ENCODE results near the gene ATP8A1. TPM values are rescaled to one million over a fixed set of nuclear protein-coding genes. Genes with fewer than 3 reads are reported as not detected.
A peak's percentile ranks its signal among the peaks of the same experiment; 100 is the strongest.
"Not testable (repeated sequence)": the region's sequence is repeated elsewhere in the genome, so short reads cannot be mapped to it uniquely, and the experiment has no call there.

The ATP8A1 gene
- total and polyA plus RNA-seq, 9 donors = 5.0 to 10.4 (median 8.6) TPM

DNA sequence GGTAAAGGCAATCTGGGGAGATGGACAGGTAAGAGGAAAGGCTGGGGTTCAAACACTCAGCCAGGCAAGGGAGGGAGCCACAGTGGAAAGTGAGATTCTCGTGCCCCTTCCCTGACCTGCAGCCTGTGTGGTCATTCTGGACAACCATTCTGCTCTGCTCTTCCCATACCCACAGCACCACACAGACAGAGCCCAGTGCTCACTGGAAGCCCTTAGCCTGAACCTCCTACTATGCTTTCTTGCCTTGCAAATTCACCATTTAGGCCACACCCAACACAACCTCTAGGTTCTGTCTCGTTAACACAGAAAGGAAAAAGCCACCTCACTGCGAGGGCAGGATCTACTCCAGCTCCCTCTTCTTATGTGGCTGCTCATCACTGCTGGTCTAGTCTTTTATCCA, 166.9 kb downstream of the ATP8A1 start:
- no peak overlapping the region for H3K27ac ChIP-seq (ENCODE audit: low read length)
- H3K4me1 ChIP-seq (ENCODE audit: control insufficient read depth, insufficient read depth, low read length) = no peaks in the 10 kb centered on the region
- H3K36me3 ChIP-seq (ENCODE audit: control insufficient read depth, insufficient read depth, low read length) = no peaks in the 10 kb centered on the region
- WGBS (ENCODE audit: insufficient coverage) = 88% methylated on average over 2 of the region's 3 CpGs
- H3K27me3 ChIP-seq (ENCODE audit: control insufficient read depth, insufficient read depth, low read length) = no peaks in the 10 kb centered on the region
- DNase-seq = no peak
- H3K4me3 ChIP-seq (ENCODE audit: low read length) = no peak overlapping the region
- no peaks in the 10 kb centered on the region for H3K9me3 ChIP-seq (replicated peaks; ENCODE audit: control insufficient read depth, low read depth, low read length)

DNA sequence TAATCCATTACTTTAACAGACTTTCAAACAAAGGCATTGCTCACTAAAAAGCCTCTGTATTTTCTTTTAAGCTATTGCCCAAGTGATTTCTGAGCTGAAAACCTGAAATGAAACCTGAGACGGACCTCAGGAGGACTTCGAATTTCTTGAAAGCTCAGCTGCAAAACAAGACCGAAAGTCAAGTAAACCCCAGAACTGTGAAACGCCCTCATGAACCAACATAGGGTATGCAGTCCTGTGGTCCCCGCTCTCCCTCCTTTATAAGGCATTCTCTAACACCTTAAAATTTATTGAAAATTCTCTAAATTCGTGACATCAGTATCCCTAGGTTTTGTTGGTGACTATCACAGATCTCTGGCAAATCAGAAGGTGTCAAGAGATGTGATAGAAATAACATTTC, 167.8 kb downstream of the ATP8A1 start:
- no peaks in the 10 kb centered on the region for H3K4me1 ChIP-seq (ENCODE audit: control insufficient read depth, insufficient read depth, low read length)
- H3K4me3 ChIP-seq (ENCODE audit: low read length) = no peak overlapping the region
- no peak overlapping the region for H3K27ac ChIP-seq (ENCODE audit: low read length)
- H3K36me3 ChIP-seq (ENCODE audit: control insufficient read depth, insufficient read depth, low read length) = no peaks in the 10 kb centered on the region
- no peak for DNase-seq
- no peaks in the 10 kb centered on the region for H3K27me3 ChIP-seq (ENCODE audit: control insufficient read depth, insufficient read depth, low read length)
- WGBS (ENCODE audit: insufficient coverage) = 67% methylated on average over 3 of the region's 6 CpGs
- no peaks in the 10 kb centered on the region for H3K9me3 ChIP-seq (replicated peaks; ENCODE audit: control insufficient read depth, low read depth, low read length)

DNA sequence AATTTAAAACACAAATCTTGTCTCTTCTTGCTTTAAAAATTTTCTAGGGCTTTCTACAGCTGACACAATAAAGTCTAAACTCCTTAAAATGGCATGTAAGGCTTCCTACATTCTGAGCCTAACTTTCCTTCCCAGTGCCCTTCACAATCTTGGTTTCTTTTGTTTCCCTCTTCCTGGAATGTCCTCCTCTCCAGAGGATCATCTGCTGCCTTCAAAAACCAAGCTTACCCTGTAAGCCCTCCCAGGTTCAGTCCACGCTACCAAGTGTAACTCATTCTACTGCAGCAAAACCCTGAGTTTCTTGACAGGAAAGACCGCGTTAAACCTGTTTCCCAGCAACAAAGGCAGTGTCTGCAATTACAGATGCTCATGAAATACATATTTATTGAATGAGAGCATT, 168.4 kb downstream of the ATP8A1 start:
- Histone ChIP-seq H3K27ac (ENCODE audit: low read length) (no peak overlapping the region), H3K4me3 (ENCODE audit: low read length) (no peak overlapping the region), H3K36me3 (ENCODE audit: control insufficient read depth, insufficient read depth, low read length) (no peaks in the 10 kb centered on the region), H3K4me1 (ENCODE audit: control insufficient read depth, insufficient read depth, low read length) (no peaks in the 10 kb centered on the region), H3K27me3 (ENCODE audit: control insufficient read depth, insufficient read depth, low read length) (no peaks in the 10 kb centered on the region), H3K9me3 (replicated peaks; ENCODE audit: control insufficient read depth, low read depth, low read length) (no peaks in the 10 kb centered on the region)
- no CpG with 5 or more reads among the region's 3 CpGs for WGBS (ENCODE audit: insufficient coverage)
- no peak for DNase-seq

DNA sequence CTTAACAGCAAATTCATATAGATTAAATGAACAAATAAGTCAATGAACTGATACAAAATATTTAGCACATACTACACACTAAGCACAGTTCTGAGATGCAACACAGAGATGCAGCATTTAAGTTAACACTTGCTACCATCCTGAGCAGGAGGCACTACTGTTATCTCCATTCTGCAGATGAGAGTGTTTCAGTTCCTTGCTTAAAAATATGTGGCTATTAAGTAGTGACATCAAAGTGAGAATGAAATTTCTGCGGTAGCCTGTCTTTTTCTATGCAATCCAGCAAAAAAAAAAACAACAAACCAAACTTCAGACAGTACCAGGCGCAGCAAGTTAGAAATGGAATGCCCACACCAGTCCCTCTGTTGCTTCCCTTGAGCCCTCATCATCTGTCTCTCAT, 168.8 kb downstream of the ATP8A1 start:
- Histone ChIP-seq H3K27ac (ENCODE audit: low read length) (no peak overlapping the region), H3K36me3 (ENCODE audit: control insufficient read depth, insufficient read depth, low read length) (no peaks in the 10 kb centered on the region), H3K27me3 (ENCODE audit: control insufficient read depth, insufficient read depth, low read length) (no peaks in the 10 kb centered on the region), H3K4me3 (ENCODE audit: low read length) (no peak overlapping the region), H3K9me3 (replicated peaks; ENCODE audit: control insufficient read depth, low read depth, low read length) (no peaks in the 10 kb centered on the region), H3K4me1 (ENCODE audit: control insufficient read depth, insufficient read depth, low read length) (no peaks in the 10 kb centered on the region)
- no peak for DNase-seq
- WGBS (ENCODE audit: insufficient coverage) = 100% methylated on average over 1 of the region's 2 CpGs

DNA sequence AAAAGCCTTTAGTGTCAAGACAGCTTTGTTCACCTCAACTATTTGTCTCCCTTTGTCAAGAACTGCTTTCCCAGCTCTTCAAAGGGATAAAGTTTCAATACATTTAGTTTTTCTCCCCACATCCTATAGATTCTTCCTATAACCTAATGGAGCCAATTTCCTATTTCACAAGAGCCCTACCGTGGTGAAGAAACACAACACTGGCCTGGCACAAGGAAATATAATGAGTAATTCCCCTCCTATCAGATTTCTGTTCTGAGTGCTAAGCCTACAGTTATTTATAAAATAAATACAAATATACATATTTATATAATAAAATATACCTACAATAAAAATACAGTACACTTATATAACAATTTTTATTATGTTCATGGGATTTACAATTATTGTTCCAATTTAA, 169.7 kb downstream of the ATP8A1 start:
- Histone ChIP-seq H3K4me1 (ENCODE audit: control insufficient read depth, insufficient read depth, low read length) (no peaks in the 10 kb centered on the region), H3K9me3 (replicated peaks; ENCODE audit: control insufficient read depth, low read depth, low read length) (no peaks in the 10 kb centered on the region), H3K27ac (ENCODE audit: low read length) (no peak overlapping the region), H3K27me3 (ENCODE audit: control insufficient read depth, insufficient read depth, low read length) (no peaks in the 10 kb centered on the region), H3K36me3 (ENCODE audit: control insufficient read depth, insufficient read depth, low read length) (no peaks in the 10 kb centered on the region), H3K4me3 (ENCODE audit: low read length) (no peak overlapping the region)
- WGBS (ENCODE audit: insufficient coverage) = no CpG with 5 or more reads among the region's 1 CpG
- no peak for DNase-seq

DNA sequence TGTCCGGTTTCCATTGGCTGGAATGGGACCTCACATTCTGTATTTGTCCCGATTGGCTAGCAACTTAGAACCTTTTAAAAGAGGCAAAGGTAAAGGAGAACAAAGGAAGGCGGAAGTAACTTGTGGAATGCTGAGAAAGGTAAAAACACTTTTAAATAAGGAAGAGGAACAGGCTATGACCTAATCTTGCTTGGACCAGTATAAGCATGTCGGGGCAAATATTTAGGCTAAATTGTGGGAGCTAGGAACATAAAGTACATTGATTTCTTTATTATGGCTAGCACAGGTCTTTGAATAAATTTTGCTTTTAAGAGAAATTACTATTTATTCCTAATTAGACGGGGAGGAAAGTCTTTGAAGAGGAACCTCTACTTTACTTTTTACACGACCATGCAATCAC, 170.7 kb downstream of the ATP8A1 start:
- no CpG with 5 or more reads among the region's 6 CpGs for WGBS (ENCODE audit: insufficient coverage)
- H3K9me3 ChIP-seq (replicated peaks; ENCODE audit: control insufficient read depth, low read depth, low read length); H3K27me3 ChIP-seq (ENCODE audit: control insufficient read depth, insufficient read depth, low read length); H3K4me1 ChIP-seq (ENCODE audit: control insufficient read depth, insufficient read depth, low read length); DNase-seq; H3K4me3 ChIP-seq (ENCODE audit: low read length); H3K36me3 ChIP-seq (ENCODE audit: control insufficient read depth, insufficient read depth, low read length); H3K27ac ChIP-seq (ENCODE audit: low read length): not testable (repeated sequence)

DNA sequence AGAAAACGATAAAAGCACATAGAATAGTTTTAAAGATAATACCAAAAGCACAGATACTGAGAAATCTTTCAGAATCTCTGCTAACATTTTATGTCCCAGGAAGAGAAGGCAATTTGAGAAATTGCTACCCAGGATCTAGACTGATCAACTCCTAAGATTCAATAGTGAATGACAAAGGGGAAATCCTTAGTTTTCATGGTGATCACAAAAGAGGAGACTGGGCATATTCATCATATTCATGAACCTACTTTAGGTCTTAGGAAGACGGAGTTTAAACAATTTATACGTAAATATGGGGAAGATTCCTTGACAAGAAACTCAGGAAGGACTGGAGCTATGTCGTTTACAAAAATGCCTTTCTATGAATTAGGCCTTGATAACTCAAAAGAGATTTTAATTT, 172.3 kb downstream of the ATP8A1 start:
- Histone ChIP-seq H3K27ac (ENCODE audit: low read length) (no peak overlapping the region), H3K4me1 (ENCODE audit: control insufficient read depth, insufficient read depth, low read length) (peaks cover 2% of the 10 kb centered on the region), H3K4me3 (ENCODE audit: low read length) (no peak overlapping the region), H3K9me3 (replicated peaks; ENCODE audit: control insufficient read depth, low read depth, low read length) (no peaks in the 10 kb centered on the region), H3K27me3 (ENCODE audit: control insufficient read depth, insufficient read depth, low read length) (no peaks in the 10 kb centered on the region), H3K36me3 (ENCODE audit: control insufficient read depth, insufficient read depth, low read length) (no peaks in the 10 kb centered on the region)
- WGBS (ENCODE audit: insufficient coverage) = no CpG with 5 or more reads among the region's 4 CpGs
- DNase-seq = no peak

DNA sequence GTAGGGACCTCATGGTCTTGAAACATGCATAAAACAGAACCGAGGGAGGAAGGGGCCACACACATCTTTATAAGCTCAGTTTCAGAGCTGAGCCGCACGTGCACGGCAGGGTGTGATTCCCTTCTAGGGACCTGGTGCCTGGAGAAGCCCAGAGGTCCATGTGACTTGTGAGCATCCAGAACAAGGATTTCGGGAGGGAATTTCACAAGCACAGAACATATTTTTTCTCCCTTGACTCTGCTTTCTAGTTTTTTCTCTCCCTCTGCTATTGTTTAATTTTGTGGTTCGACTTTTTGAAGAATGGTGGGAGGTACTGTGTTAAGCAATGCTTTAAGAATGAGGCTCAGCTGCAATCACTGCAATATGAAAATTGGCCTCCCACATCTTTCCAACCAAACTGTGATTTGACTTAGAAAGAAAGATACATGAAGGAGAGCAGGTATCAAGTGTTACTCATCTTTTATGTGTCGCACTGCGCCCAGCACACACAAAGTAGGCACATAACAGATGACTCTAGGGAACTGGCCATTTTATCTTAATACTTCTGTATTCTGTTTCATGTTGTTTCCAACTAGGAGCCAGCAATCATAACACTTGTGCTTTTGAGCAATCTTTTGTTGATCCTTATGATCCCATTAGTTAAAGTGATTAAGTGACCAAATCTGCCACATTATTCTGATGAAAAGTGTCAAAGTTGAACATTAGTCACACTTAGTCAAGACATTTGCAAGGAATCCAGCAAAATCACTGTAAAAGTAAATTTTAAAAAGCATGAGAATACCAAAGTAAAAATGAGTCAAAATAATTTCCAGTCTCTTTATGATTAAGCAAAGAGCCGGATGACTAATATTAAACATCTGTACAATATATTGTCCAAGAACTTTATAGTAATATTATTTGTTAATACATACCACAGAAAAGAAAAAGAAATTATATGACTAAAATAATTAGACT, 173.2 kb downstream of the ATP8A1 start:
- Histone ChIP-seq H3K27ac (ENCODE audit: low read length) (peak overlapping the region; percentile 76), H3K9me3 (replicated peaks; ENCODE audit: control insufficient read depth, low read depth, low read length) (no peaks in the 10 kb centered on the region), H3K4me3 (ENCODE audit: low read length) (no peak overlapping the region), H3K4me1 (ENCODE audit: control insufficient read depth, insufficient read depth, low read length) (peaks cover 2% of the 10 kb centered on the region), H3K36me3 (ENCODE audit: control insufficient read depth, insufficient read depth, low read length) (no peaks in the 10 kb centered on the region), H3K27me3 (ENCODE audit: control insufficient read depth, insufficient read depth, low read length) (no peaks in the 10 kb centered on the region)
- 54% methylated on average over 2 of the region's 9 CpGs for WGBS (ENCODE audit: insufficient coverage)
- DNase-seq = peak; percentile 96

DNA sequence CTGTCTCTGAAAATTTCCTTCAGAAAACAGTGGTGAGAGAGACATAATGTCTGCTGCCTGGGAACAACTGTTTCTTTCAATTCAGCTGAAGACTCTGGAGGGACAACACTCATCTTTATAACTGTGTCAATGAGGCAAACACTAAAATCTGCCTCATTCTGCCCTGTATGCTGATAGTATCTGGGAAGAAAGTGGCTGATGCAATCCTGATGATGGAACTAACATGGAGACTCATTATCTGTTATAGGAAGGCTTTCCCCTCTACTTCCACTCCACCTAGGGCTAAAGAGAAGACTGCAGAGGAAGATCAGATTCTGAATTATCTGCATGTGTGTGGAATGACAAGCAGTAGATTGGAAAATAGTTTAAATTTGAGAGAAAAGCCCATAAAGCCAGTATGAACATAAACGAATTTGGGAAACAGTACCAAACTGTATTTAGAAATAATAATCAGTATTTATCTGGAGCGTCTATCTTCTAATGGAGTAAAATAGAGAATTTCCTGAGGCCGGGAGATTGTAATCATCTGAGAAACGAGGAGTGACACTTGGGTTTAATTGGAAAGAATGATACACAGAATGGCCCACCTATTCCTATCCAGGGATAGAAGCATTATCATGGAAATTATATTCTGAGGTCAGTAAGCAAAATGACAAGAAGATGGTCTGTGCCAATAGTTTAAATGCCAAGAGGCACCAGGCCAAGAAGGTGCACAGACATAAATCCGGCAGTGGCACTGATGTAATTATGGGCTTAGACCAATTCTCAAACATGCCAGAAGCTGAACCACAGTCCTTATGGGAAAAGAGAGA, 174.2 kb downstream of the ATP8A1 start:
- H3K27ac ChIP-seq (ENCODE audit: low read length) = peak overlapping the region; percentile 76
- DNase-seq = peak; percentile 39
- no CpG with 5 or more reads among the region's 5 CpGs for WGBS (ENCODE audit: insufficient coverage)

DNA sequence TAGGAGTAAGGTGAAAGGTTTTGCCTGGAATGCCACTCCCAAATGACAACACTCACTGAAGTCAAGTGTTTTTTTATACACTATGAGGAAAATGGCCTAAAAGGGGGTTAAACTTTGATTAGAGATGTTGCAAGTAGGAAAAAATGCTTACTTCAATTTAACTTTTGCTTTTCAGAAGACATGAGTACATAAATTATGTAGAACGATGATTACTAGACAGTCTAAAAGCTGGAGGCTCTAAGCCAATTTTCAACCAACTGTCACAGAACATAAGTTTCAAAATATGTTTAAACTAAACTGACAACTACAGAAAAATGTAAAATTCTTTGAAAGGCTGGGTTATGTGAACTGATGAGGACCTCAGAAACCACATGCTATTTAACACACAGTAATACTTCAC, 176.2 kb downstream of the ATP8A1 start:
- H3K9me3 ChIP-seq (replicated peaks; ENCODE audit: control insufficient read depth, low read depth, low read length) = no peaks in the 10 kb centered on the region
- no peaks in the 10 kb centered on the region for H3K27me3 ChIP-seq (ENCODE audit: control insufficient read depth, insufficient read depth, low read length)
- no peaks in the 10 kb centered on the region for H3K36me3 ChIP-seq (ENCODE audit: control insufficient read depth, insufficient read depth, low read length)
- peaks cover 2% of the 10 kb centered on the region for H3K4me1 ChIP-seq (ENCODE audit: control insufficient read depth, insufficient read depth, low read length)
- no CpG with 5 or more reads among the region's 1 CpG for WGBS (ENCODE audit: insufficient coverage)
- DNase-seq = peak; percentile 61
- H3K4me3 ChIP-seq (ENCODE audit: low read length) = no peak overlapping the region
- H3K27ac ChIP-seq (ENCODE audit: low read length) = no peak overlapping the region

More for the DNA sequence above, 174.2 kb downstream of the ATP8A1 start:
- Histone ChIP-seq H3K36me3 (ENCODE audit: control insufficient read depth, insufficient read depth, low read length) (no peaks in the 10 kb centered on the region), H3K27me3 (ENCODE audit: control insufficient read depth, insufficient read depth, low read length) (no peaks in the 10 kb centered on the region), H3K4me1 (ENCODE audit: control insufficient read depth, insufficient read depth, low read length) (peaks cover 2% of the 10 kb centered on the region), H3K9me3 (replicated peaks; ENCODE audit: control insufficient read depth, low read depth, low read length) (no peaks in the 10 kb centered on the region), H3K4me3 (ENCODE audit: low read length) (no peak overlapping the region)
